ENCODE results near the gene MGAT5.

DNA sequence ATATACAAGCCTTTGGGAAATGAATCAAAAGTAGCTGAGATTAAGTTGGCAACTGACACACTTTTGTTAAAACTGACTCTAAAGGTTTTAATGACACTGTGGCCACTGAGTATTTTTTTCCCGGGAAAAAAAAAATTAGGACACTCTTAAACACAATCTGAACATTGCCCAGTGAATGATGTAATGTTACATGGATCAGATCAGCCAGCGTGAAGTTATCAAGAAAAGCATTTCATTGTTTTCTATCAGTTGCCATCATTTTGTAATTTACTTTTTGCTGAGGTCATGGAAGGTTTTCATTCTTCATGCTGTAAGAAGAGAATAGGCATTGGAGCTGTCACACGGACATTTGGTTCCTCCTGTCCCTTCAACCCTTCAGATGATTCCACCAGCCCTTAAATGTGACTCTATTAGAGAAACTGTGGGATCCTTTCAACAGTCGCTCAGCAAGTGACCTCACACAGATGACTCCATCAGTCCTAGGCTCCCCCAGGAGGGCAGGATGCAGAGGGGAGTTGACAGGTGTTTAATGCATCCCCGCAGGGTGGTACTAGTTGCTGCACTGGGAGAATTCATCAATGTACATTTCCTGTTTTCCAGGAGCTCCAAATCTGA lies 164.2 kb downstream of the MGAT5 start:
- TF ChIP-seq, protein P1, sequence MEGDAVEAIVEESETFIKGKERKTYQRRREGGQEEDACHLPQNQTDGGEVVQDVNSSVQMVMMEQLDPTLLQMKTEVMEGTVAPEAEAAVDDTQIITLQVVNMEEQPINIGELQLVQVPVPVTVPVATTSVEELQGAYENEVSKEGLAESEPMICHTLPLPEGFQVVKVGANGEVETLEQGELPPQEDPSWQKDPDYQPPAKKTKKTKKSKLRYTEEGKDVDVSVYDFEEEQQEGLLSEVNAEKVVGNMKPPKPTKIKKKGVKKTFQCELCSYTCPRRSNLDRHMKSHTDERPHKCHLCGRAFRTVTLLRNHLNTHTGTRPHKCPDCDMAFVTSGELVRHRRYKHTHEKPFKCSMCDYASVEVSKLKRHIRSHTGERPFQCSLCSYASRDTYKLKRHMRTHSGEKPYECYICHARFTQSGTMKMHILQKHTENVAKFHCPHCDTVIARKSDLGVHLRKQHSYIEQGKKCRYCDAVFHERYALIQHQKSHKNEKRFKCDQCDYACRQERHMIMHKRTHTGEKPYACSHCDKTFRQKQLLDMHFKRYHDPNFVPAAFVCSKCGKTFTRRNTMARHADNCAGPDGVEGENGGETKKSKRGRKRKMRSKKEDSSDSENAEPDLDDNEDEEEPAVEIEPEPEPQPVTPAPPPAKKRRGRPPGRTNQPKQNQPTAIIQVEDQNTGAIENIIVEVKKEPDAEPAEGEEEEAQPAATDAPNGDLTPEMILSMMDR (IDR thresholded peaks at IDR 0.05; ENCODE audit: low read depth, low read length), result no peak
- TF ChIP-seq EZH2phosphoT487 (IDR thresholded peaks at IDR 0.05; ENCODE audit: low read depth), result no peak

Measured in OCI-LY3 (cell line).